ENCODE data around the gene RSRC1.
A peak's percentile ranks its signal among the peaks of the same experiment; 100 is the strongest.
"Not testable (repeated sequence)": the region's sequence is repeated elsewhere in the genome, so short reads cannot be mapped to it uniquely, and the experiment has no call there.

Gene RSRC1

GRCh38 chr3:158314426-158315357, 204.8 kb downstream of the RSRC1 start:
- DNase-seq (ENCODE audit: low spot score) = no peak

- DNase-seq (ENCODE audit: low spot score) = not testable (repeated sequence)
Observed at GRCh38 chr3:158329696-158330441, 220.0 kb downstream of the RSRC1 start.

GRCh38 chr3:158330870-158331269, 221.0 kb downstream of the RSRC1 start:
- DNase-seq (ENCODE audit: low spot score) = no peak

- DNase-seq (ENCODE audit: low spot score) = no peak
Observed at GRCh38 chr3:158333736-158334135, 223.8 kb downstream of the RSRC1 start.

GRCh38 chr3:158337110-158337509, 227.2 kb downstream of the RSRC1 start:
- no peak for DNase-seq (ENCODE audit: low spot score)

GRCh38 chr3:158339638-158340037, 229.7 kb downstream of the RSRC1 start:
- no peak for DNase-seq (ENCODE audit: low spot score)

GRCh38 chr3:158340951-158341350, 231.1 kb downstream of the RSRC1 start:
- DNase-seq (ENCODE audit: low spot score) = not testable (repeated sequence)

GRCh38 chr3:158347966-158348365, 238.1 kb downstream of the RSRC1 start:
- DNase-seq (ENCODE audit: low spot score) = no peak

GRCh38 chr3:158350971-158351370, 241.1 kb downstream of the RSRC1 start:
- DNase-seq (ENCODE audit: low spot score) = no peak

GRCh38 chr3:158352551-158352950, 242.7 kb downstream of the RSRC1 start:
- peak; percentile 7 for DNase-seq (ENCODE audit: low spot score)

GRCh38 chr3:158354713-158355112, 244.8 kb downstream of the RSRC1 start:
- no peak for DNase-seq (ENCODE audit: low spot score)

GRCh38 chr3:158355623-158356588, 246.0 kb downstream of the RSRC1 start:
- DNase-seq (ENCODE audit: low spot score) = no peak

- no peak for DNase-seq (ENCODE audit: low spot score)
Observed at GRCh38 chr3:158359339-158359738, 249.4 kb downstream of the RSRC1 start.

- no peak for DNase-seq (ENCODE audit: low spot score)
Observed at GRCh38 chr3:158360756-158361448, 251.0 kb downstream of the RSRC1 start.

- no peak for DNase-seq (ENCODE audit: low spot score)
Observed at GRCh38 chr3:158368271-158368670, 258.4 kb downstream of the RSRC1 start.

GRCh38 chr3:158369279-158369678, 259.4 kb downstream of the RSRC1 start:
- no peak for DNase-seq (ENCODE audit: low spot score)

- DNase-seq (ENCODE audit: low spot score) = no peak
Observed at GRCh38 chr3:158379517-158379916, 269.6 kb downstream of the RSRC1 start.

- DNase-seq (ENCODE audit: low spot score) = no peak
Observed at GRCh38 chr3:158381262-158381868, 271.5 kb downstream of the RSRC1 start.

- DNase-seq (ENCODE audit: low spot score) = no peak
Observed at GRCh38 chr3:158382479-158382878, 272.6 kb downstream of the RSRC1 start.

GRCh38 chr3:158384019-158384418, 274.1 kb downstream of the RSRC1 start:
- no peak for DNase-seq (ENCODE audit: low spot score)

- DNase-seq (ENCODE audit: low spot score) = no peak
Observed at GRCh38 chr3:158395421-158395820, 285.5 kb downstream of the RSRC1 start.
